ENCODE measurements around the gene C9orf50.

The C9orf50 gene

GRCh38 chr9:129591916-129592315, 29.0 kb downstream of the C9orf50 start:
- no peak for DNase-seq (ENCODE audit: low spot score)

GRCh38 chr9:129590466-129590865, 30.4 kb downstream of the C9orf50 start:
- no peak for DNase-seq (ENCODE audit: low spot score)

- no peak for DNase-seq (ENCODE audit: low spot score)
Observed at GRCh38 chr9:129587487-129588262, 33.2 kb downstream of the C9orf50 start.

- DNase-seq (ENCODE audit: low spot score) = no peak
Observed at GRCh38 chr9:129586685-129587084, 34.2 kb downstream of the C9orf50 start.

GRCh38 chr9:129586245-129586644, 34.7 kb downstream of the C9orf50 start:
- no peak for DNase-seq (ENCODE audit: low spot score)

- no peak for DNase-seq (ENCODE audit: low spot score)
Observed at GRCh38 chr9:129585352-129585751, 35.5 kb downstream of the C9orf50 start.

- DNase-seq (ENCODE audit: low spot score) = peak; percentile 62
Observed at GRCh38 chr9:129584136-129584535, 36.8 kb downstream of the C9orf50 start.

- DNase-seq (ENCODE audit: low spot score) = no peak
Observed at GRCh38 chr9:129583308-129584038, 37.4 kb downstream of the C9orf50 start.

GRCh38 chr9:129582855-129583254, 38.0 kb downstream of the C9orf50 start:
- DNase-seq (ENCODE audit: low spot score) = no peak

GRCh38 chr9:129581505-129582189, 39.3 kb downstream of the C9orf50 start:
- DNase-seq (ENCODE audit: low spot score) = no peak

- no peak for DNase-seq (ENCODE audit: low spot score)
Observed at GRCh38 chr9:129580211-129580915, 40.5 kb downstream of the C9orf50 start.

GRCh38 chr9:129579294-129579693, 41.6 kb downstream of the C9orf50 start:
- no peak for DNase-seq (ENCODE audit: low spot score)

- DNase-seq (ENCODE audit: low spot score) = no peak
Observed at GRCh38 chr9:129576546-129577543, 44.1 kb downstream of the C9orf50 start.

GRCh38 chr9:129575818-129576217, 45.1 kb downstream of the C9orf50 start:
- DNase-seq (ENCODE audit: low spot score) = no peak

- DNase-seq (ENCODE audit: low spot score) = no peak
Observed at GRCh38 chr9:129574911-129575585, 45.9 kb downstream of the C9orf50 start.

- DNase-seq (ENCODE audit: low spot score) = no peak
Observed at GRCh38 chr9:129573977-129574376, 46.9 kb downstream of the C9orf50 start.

- no peak for DNase-seq (ENCODE audit: low spot score)
Observed at GRCh38 chr9:129572517-129572916, 48.4 kb downstream of the C9orf50 start.

GRCh38 chr9:129572052-129572425, 48.9 kb downstream of the C9orf50 start:
- DNase-seq (ENCODE audit: low spot score) = no peak

GRCh38 chr9:129571298-129572051, 49.4 kb downstream of the C9orf50 start:
- DNase-seq (ENCODE audit: low spot score) = no peak
